Peyer's patch (tissue), 4 donors: ENCODE measurements around the gene RMC1. TPM values are rescaled to one million over a fixed set of nuclear protein-coding genes. Genes with fewer than 3 reads are reported as not detected.

Experiments
- DNase-seq, 3 donors: peaks; one replicate each; pipeline ENCODE4 v3.0.0-alpha.2; 2017 to 2019
- H3K27ac ChIP-seq, 4 donors: fragments of 200-600 bp; sonication (generic); one replicate each; pipeline ENCODE4 v1.5.1; 2016 to 2019
- H3K27me3 ChIP-seq, 2 donors: fragments of 200-600 bp; sonication (generic); one replicate each; pipeline ENCODE4 v1.5.1; 2019
- H3K36me3 ChIP-seq, 3 donors: fragments of 200-600 bp; sonication (generic); one replicate each; pipeline ENCODE4 v1.5.1; 2016 to 2019
- H3K4me1 ChIP-seq, 4 donors: fragments of 200-600 bp; sonication (generic); one replicate each; pipeline ENCODE4 v1.5.1; 2016 to 2019
- H3K4me3 ChIP-seq, 4 donors: fragments of 200-600 bp; sonication (generic); 1 replicate in 3 of 4; 2 replicates in 1 of 4; pipeline ENCODE4 v1.5.1; 2016 to 2019; ENCODE audit warnings: mild to moderate bottlenecking in 1 of 4
- H3K9me3 ChIP-seq, 4 donors: fragments of 200-600 bp; sonication (generic); one replicate each; pipeline ENCODE4 v1.5.1; 2016 to 2019; ENCODE audit warnings: mild to moderate bottlenecking in 1 of 4
- POLR2A ChIP-seq, 2 donors: fragments of 450-650 bp; IDR thresholded peaks; one replicate each; pipeline ENCODE4 v1.5.1; 2017; ENCODE audit warnings: antibody characterized with exemption in 2 of 2, mild to moderate bottlenecking in 2 of 2, moderate library complexity in 2 of 2
- total RNA-seq, 4 donors: library from RNA; depleted of rRNA; stranded (reverse); fragments of >200 nt; gene quantifications; one replicate each; pipeline ENCODE4 v1.1.0, GENCODE V29; 2016
- TF ChIP-seq, protein P1 (sequence below), 6 experiments: fragments of 450-650 bp in 4 of 6; fragments of 200-600 bp in 2 of 6; sonication (generic) in 1 of 6; IDR thresholded peaks; one replicate each; pipeline ENCODE4 v1.5.1; 2017 to 2019; ENCODE audit warnings: antibody characterized with exemption in 6 of 6, mild to moderate bottlenecking in 3 of 6, moderate library complexity in 1 of 6

The RMC1 gene
- total RNA-seq, 4 donors from 2014 or later: 15.7 to 42.2 (median 33.9) TPM

- H3K27ac ChIP-seq: no peak overlapping the region
- no peak for DNase-seq
These were observed 20.3 kb downstream of the RMC1 start for GRCh38 chr18:23523429-23524212.

GRCh38 chr18:23524213-23524707 is 20.9 kb downstream of the RMC1 start:
- no peaks in the 10 kb centered on the region for H3K4me1 ChIP-seq
- TF ChIP-seq POLR2A (IDR thresholded peaks at IDR 0.05): no peak
- TF ChIP-seq, protein P1, sequence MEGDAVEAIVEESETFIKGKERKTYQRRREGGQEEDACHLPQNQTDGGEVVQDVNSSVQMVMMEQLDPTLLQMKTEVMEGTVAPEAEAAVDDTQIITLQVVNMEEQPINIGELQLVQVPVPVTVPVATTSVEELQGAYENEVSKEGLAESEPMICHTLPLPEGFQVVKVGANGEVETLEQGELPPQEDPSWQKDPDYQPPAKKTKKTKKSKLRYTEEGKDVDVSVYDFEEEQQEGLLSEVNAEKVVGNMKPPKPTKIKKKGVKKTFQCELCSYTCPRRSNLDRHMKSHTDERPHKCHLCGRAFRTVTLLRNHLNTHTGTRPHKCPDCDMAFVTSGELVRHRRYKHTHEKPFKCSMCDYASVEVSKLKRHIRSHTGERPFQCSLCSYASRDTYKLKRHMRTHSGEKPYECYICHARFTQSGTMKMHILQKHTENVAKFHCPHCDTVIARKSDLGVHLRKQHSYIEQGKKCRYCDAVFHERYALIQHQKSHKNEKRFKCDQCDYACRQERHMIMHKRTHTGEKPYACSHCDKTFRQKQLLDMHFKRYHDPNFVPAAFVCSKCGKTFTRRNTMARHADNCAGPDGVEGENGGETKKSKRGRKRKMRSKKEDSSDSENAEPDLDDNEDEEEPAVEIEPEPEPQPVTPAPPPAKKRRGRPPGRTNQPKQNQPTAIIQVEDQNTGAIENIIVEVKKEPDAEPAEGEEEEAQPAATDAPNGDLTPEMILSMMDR (IDR thresholded peaks at IDR 0.05): no peak
- no peak overlapping the region for H3K4me3 ChIP-seq
- peaks cover 0 to 98% (median 5%) of the 10 kb centered on the region in 3 donors for H3K36me3 ChIP-seq
- no peak for DNase-seq
- H3K27me3 ChIP-seq: no peaks in the 10 kb centered on the region
- no peak overlapping the region for H3K27ac ChIP-seq
- H3K9me3 ChIP-seq: no peaks in the 10 kb centered on the region

More at GRCh38 chr18:23523429-23524212, 20.3 kb downstream of the RMC1 start:
- H3K36me3 ChIP-seq: peaks cover 0 to 98% (median under 1%) of the 10 kb centered on the region in 3 donors
- H3K27me3 ChIP-seq: no peaks in the 10 kb centered on the region
- no peaks in the 10 kb centered on the region for H3K4me1 ChIP-seq
- H3K4me3 ChIP-seq: no peak overlapping the region
- H3K9me3 ChIP-seq: no peaks in the 10 kb centered on the region
- TF ChIP-seq, protein P1 (IDR thresholded peaks at IDR 0.05): no peak
- TF ChIP-seq POLR2A (IDR thresholded peaks at IDR 0.05): no peak

DNA sequence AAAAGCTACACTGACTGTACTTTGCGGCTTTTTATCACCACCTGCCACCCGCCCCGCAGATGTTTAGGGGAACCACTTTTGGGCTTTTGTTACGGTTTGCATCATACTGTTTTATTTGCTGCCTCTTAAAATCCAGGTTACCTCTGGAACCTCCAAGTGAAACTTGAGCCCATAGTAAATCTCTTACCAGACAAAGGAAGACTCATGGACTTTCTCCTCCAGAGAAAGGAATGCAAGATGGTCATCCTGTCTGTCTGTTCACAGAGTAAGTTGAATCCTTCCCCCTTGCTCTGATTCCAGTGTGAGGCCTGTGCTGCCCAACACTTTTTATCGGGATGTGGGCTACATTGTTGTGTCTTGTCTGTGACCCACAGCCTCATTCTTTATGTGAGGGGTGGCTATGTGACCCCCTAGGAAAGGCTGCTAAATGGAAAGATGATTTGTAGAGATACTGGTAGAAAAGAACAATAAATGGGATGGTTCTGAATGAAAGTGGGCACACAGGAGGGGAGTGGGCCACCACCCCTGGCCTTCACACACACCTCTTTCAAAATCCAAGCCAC is 23.3 kb downstream of the RMC1 start:
- no peaks in the 10 kb centered on the region for H3K4me1 ChIP-seq
- H3K36me3 ChIP-seq: peaks cover 0 to 98% (median 5%) of the 10 kb centered on the region in 3 donors
- no peaks in the 10 kb centered on the region for H3K9me3 ChIP-seq
- no peak overlapping the region for H3K4me3 ChIP-seq
- H3K27me3 ChIP-seq: no peaks in the 10 kb centered on the region
- DNase-seq: no peak
- H3K27ac ChIP-seq: no peak overlapping the region
- no peak for TF ChIP-seq POLR2A (IDR thresholded peaks at IDR 0.05)
- TF ChIP-seq, protein P1 (IDR thresholded peaks at IDR 0.05): no peak

- no peaks in the 10 kb centered on the region for H3K9me3 ChIP-seq
- peaks cover 0 to 99% (median 5%) of the 10 kb centered on the region in 3 donors for H3K36me3 ChIP-seq
These were observed 25.5 kb downstream of the RMC1 start for GRCh38 chr18:23528580-23529472.

DNA sequence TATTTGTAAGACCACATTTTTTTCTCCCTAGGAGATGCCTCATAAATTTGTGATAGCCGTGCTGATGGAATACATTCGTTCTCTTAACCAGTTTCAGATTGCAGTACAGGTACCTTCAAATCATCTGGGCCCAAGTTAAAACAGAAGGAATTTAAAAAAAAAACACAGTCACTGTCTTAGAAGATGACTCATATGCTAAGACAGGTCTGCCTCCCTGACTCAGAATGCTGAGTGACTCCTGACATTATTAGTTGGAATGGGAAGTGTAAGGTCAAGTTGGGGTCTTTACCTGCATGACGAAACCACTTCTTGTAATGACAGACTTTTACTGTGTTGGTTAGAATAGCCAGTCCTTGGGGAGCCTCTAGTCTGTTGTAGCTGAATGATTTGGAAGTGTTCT is 26.3 kb downstream of the RMC1 start:
- Histone ChIP-seq H3K4me1 (no peaks in the 10 kb centered on the region), H3K9me3 (no peaks in the 10 kb centered on the region), H3K27me3 (no peaks in the 10 kb centered on the region), H3K36me3 (peaks cover 0 to 99% (median 5%) of the 10 kb centered on the region in 3 donors), H3K4me3 (no peak overlapping the region), H3K27ac (no peak overlapping the region)
- no peak for DNase-seq
- TF ChIP-seq, protein P1 (IDR thresholded peaks at IDR 0.05): no peak
- TF ChIP-seq POLR2A (IDR thresholded peaks at IDR 0.05): no peak

More at GRCh38 chr18:23528580-23529472, 25.5 kb downstream of the RMC1 start:
- TF ChIP-seq POLR2A (IDR thresholded peaks at IDR 0.05): no peak
- TF ChIP-seq, protein P1 (IDR thresholded peaks at IDR 0.05): no peak
- Histone ChIP-seq H3K27ac (peak overlapping the region in 1 of 4 donors; percentile 35), H3K4me1 (no peaks in the 10 kb centered on the region), H3K4me3 (no peak overlapping the region), H3K27me3 (no peaks in the 10 kb centered on the region)
- no peak for DNase-seq
